Testis (tissue), 3 donors: ENCODE data around the gene TECPR2. TPM values are rescaled to one million over a fixed set of nuclear protein-coding genes. Genes with fewer than 3 reads are reported as not detected.
"Not testable (repeated sequence)": the region's sequence is repeated elsewhere in the genome, so short reads cannot be mapped to it uniquely, and the experiment has no call there.

ENCODE experiments used
- DNase-seq: peaks from one replicate; pipeline ENCODE4 v3.0.0-alpha.2; 2019
- H3K27ac ChIP-seq, 2 donors: fragments of 200-600 bp; sonication (generic); one replicate each; pipeline ENCODE4 v1.5.1; 2019
- H3K27me3 ChIP-seq: fragments of 200-600 bp; sonication (generic); one replicate; pipeline ENCODE4 v1.5.1; 2019
- H3K36me3 ChIP-seq: fragments of 200-600 bp; sonication (generic); one replicate; pipeline ENCODE4 v1.5.1; 2017; ENCODE audit warnings: low read depth; ENCODE audit errors: missing control alignments
- H3K4me1 ChIP-seq: fragments of 200-600 bp; sonication (generic); one replicate; pipeline ENCODE4 v1.5.1; 2019
- H3K4me3 ChIP-seq, 2 donors: fragments of 200-600 bp; sonication (generic); one replicate each; pipeline ENCODE4 v1.5.1; 2017 to 2019
- H3K9me3 ChIP-seq: fragments of 200-600 bp; sonication (generic); one replicate; pipeline ENCODE4 v1.5.1; 2017
- POLR2A ChIP-seq: fragments of 450-650 bp; IDR thresholded peaks from one replicate; pipeline ENCODE4 v1.6.1; 2017; ENCODE audit warnings: antibody characterized with exemption, mild to moderate bottlenecking, moderate library complexity
- WGBS, 2 donors: methylation state at CpG; one replicate each; pipeline ENCODE4 v1.1.5; 2018; 5-methylcytosine and 5-hydroxymethylcytosine counted together
- intact Hi-C: fragments of 100-400 bp; cut with DNase I; formaldehyde crosslinking; loops from one replicate; pipeline ENCODE4 v1.15.1; 2023; ENCODE audit warnings: low total_unique reads
- polyA plus RNA-seq: library from polyadenylated mRNA; stranded (reverse); fragments of 350-450 nt; fragmentation: Illumina TruSeq; extraction: RNeasy Lipid Tissue Mini Kit (QIAGEN cat#74804); gene quantifications from one replicate; pipeline ENCODE4 v1.2.3, GENCODE V29; 2014; ENCODE audit warnings: low read depth, low replicate concordance; ENCODE audit not compliant: insufficient read depth
- total RNA-seq, 2 donors: library from RNA; depleted of rRNA; stranded (reverse); fragments of >200 nt; gene quantifications; one replicate each; pipeline ENCODE4 v1.2.3, GENCODE V29; 2016
- TF ChIP-seq, protein P1 (sequence below), 3 experiments: fragments of 450-650 bp in 2 of 3; fragments of 200-600 bp in 1 of 3; sonication (generic) in 1 of 3; IDR thresholded peaks; one replicate each; pipeline ENCODE4 v1.5.1; 2016 to 2019; ENCODE audit warnings: antibody characterized with exemption in 3 of 3, mild to moderate bottlenecking in 2 of 3, moderate library complexity in 1 of 3

Gene TECPR2
- total and polyA plus RNA-seq, 3 donors from 2014 or later: 43.4 to 65.9 (median 43.6) TPM

DNA sequence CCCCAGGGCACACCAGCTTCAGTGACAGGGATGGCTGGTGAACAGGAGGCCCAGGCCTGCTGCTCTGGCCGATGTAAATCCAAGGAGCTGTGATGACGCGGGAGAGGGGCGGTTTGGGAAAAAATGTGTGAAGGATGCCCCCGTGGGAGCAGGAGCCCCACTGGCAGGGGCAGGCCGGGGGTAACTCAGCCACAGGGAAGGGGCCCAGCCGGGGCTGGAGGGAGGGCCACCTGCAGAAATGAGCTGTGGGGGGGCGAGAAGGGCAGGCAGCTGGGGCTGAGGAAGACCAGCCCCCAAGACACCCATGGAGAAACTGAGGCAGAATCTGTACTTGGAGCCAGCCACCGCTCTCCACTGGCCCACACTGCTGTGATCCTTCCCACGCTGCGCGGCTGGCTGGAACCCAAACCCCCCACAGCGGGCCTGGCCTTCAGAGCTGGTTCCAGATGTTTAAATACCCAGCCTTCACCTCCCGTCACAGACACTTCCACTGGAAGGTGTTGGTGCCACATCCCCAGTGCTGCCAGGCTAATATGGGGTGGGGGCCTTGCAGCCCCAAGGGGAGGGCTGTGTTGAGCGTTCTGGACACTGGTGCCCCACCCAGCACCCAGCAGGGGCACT, 175.3 kb downstream of the TECPR2 start:
- Histone ChIP-seq H3K4me1 (peaks cover 15% of the 10 kb centered on the region), H3K27me3 (no peaks in the 10 kb centered on the region), H3K36me3 (no peaks in the 10 kb centered on the region), H3K4me3 (no peak overlapping the region), H3K9me3 (no peaks in the 10 kb centered on the region), H3K27ac (no peak overlapping the region)
- intact Hi-C loops: no loop called here
- TF ChIP-seq POLR2A: no peak
- TF ChIP-seq, protein P1, sequence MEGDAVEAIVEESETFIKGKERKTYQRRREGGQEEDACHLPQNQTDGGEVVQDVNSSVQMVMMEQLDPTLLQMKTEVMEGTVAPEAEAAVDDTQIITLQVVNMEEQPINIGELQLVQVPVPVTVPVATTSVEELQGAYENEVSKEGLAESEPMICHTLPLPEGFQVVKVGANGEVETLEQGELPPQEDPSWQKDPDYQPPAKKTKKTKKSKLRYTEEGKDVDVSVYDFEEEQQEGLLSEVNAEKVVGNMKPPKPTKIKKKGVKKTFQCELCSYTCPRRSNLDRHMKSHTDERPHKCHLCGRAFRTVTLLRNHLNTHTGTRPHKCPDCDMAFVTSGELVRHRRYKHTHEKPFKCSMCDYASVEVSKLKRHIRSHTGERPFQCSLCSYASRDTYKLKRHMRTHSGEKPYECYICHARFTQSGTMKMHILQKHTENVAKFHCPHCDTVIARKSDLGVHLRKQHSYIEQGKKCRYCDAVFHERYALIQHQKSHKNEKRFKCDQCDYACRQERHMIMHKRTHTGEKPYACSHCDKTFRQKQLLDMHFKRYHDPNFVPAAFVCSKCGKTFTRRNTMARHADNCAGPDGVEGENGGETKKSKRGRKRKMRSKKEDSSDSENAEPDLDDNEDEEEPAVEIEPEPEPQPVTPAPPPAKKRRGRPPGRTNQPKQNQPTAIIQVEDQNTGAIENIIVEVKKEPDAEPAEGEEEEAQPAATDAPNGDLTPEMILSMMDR (IDR thresholded peaks at IDR 0.05): no peak
- DNase-seq: no peak
- WGBS, 2 donors: 63 to 86% methylated on average over 7 to 15 of the region's 15 CpGs

DNA sequence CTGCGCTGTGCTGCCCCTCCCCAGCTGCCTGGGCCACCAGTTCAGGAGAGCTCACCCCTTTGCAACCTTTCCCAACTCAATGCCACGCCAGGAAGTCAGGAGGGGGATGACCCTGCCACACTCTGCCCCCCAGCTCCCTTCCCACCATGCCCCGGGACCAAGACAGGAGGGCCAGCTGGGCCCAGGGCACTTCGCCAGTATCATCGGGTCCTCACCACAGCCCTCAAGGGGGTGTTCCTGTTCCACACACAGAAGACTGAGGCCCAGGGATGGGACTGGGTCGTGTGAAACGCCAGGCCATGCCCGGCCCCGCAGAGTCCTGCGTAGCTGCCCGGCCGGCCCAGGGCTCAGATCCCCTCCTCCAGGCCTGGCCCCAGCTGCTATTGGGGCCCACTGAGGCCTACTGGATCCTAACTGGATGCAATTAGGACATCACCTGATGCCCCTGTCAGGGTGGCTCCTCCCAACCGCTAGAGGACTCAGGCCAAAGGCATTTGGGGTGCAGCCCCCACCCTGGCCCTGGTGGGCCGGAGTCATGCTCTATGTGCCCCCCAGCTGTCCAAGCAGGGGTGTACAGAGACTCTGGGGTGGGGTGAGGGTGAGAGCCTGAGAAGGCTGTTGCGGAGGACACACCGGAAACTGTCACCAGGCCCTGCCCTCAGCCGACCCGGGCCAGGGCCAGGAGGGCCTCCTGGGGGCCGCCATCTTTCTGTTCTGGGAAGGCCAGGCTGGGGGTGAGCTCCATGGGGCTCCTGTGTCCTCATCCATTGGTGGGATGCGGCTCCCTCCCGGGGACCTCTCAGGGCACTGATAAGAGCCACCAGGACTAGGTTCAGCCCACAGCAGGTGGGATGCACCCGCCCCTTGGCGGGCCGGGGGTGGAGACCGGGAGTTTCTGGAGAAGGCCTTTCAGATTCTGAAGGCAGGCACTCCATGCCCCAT, 176.1 kb downstream of the TECPR2 start:
- no peak for DNase-seq
- 57 to 62% methylated on average over 6 to 19 of the region's 25 CpGs for WGBS, 2 donors
- no peaks in the 10 kb centered on the region for H3K9me3 ChIP-seq
- no peaks in the 10 kb centered on the region for H3K36me3 ChIP-seq
- no peak overlapping the region for H3K4me3 ChIP-seq
- no peak for TF ChIP-seq POLR2A
- TF ChIP-seq, protein P1 (IDR thresholded peaks at IDR 0.05): no peak
- H3K4me1 ChIP-seq: peaks cover 15% of the 10 kb centered on the region
- H3K27me3 ChIP-seq: no peaks in the 10 kb centered on the region
- H3K27ac ChIP-seq: no peak overlapping the region
- intact Hi-C loops: no loop called here

DNA sequence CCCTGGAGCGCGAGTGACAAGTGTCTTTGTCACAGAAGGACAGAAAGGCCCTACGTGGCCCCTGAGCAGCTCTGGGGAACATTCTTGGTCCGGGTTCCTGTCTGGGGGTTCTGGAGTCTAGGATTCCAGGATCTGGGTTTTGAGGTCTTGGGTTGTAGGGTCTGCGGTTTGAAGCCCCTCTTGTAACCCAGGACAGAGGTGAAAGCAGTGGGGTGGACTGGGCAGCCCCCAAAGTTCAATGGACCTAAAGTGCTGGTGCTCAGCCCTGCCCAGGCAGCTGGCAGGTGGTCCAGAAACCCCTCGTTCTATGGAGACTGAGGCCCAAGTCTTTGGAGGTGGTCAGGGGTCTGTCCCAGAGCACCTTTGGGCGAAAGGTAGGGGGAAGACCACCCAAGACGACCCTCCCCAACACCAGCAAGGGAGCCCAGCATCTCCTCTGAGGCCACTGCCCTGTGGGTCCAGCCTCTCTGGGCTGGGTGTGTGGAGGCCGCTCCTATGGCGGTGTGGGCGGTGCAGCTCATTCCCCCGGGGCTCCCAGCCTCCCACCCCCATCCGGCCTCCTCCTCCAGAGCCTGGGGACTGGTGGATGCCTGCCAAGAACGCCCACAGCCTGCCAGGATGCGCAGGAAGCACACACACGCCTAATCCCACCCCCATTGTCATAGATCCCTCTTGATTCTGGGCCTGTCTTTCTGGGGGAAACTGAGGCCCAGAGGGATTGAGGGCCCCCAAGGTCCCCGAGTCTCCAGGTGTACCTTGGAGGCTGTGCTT, 177.0 kb downstream of the TECPR2 start:
- WGBS, 2 donors: 60 to 81% methylated on average over 5 to 17 of the region's 17 CpGs
- Histone ChIP-seq H3K4me1 (peaks cover 15% of the 10 kb centered on the region), H3K36me3 (no peaks in the 10 kb centered on the region), H3K4me3 (no peak overlapping the region), H3K27me3 (no peaks in the 10 kb centered on the region), H3K27ac (peak overlapping the region in 1 of 2 donors; percentile 24), H3K9me3 (no peaks in the 10 kb centered on the region)
- TF ChIP-seq POLR2A: no peak
- TF ChIP-seq, protein P1 (IDR thresholded peaks at IDR 0.05): no peak
- intact Hi-C loops: no loop called here
- DNase-seq: peak; percentile 65

DNA sequence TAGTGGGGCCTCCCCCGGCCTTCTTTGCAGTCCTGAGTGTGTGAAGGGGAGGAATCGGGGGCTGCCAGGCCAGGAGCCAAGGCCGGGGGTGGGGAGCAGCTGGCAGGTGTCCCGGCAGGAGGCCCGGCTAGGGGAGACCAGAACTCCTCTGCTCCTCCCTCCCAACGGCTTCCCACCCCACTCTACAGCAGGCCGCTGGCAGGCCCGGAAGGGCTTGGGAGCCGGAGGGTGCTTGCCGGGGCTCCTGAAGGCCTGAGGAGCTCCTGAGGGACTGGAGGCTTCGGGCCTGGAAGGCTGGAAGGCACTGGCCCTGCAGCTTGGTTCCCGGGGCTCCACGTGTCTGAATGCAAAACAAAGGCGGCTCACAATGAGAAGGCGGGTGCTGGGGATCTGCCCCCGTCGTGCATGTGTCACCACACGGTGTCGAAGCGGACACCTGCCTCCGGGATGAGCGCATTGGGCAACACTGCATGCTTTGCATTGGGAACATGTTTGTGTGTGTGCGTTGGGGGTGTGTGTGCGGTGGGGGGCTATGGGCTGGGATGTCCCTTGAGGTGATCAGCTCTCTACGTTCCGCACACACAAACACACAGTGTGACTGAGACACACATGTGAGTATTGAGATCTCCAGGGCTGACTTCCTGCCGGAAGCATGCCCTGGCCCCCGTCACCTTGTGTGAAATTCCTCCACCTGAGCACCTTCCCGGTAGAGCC, 177.7 kb downstream of the TECPR2 start:
- 48 to 50% methylated on average over 15 to 29 of the region's 29 CpGs for WGBS, 2 donors
- TF ChIP-seq, protein P1 (IDR thresholded peaks at IDR 0.05): no peak
- no peak for TF ChIP-seq POLR2A
- intact Hi-C loops: no loop called here
- peaks cover 15% of the 10 kb centered on the region for H3K4me1 ChIP-seq
- H3K27me3 ChIP-seq: no peaks in the 10 kb centered on the region
- DNase-seq: no peak
- no peaks in the 10 kb centered on the region for H3K9me3 ChIP-seq
- H3K27ac ChIP-seq: peak overlapping the region in 1 of 2 donors; percentile 24
- H3K4me3 ChIP-seq: no peak overlapping the region
- no peaks in the 10 kb centered on the region for H3K36me3 ChIP-seq

DNA sequence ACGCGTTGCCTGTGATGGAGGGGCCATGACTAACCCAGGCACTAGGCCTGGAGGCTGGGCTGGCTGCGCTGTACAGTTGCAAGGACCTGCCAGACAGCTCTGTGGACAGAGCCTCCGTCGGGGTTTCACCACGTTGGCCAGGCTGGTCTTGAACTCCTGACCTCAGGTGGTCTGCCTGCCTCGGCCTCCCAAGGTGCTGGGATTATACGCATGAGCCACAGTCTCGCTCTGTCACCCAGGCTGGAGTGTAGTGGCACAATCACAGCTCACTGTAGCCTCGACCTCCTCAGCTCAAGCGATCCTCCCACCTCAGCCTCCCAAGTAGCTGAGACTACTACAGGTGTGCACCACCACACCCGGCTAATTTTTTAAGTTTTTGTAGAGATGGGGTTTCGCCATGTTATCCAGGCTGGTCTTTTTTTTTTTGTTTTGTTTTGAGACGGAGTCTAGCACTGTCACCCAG, 178.3 kb downstream of the TECPR2 start:
- intact Hi-C loops, H3K27me3 ChIP-seq, H3K36me3 ChIP-seq, H3K9me3 ChIP-seq, DNase-seq, H3K4me3 ChIP-seq, H3K27ac ChIP-seq: not testable (repeated sequence)
- H3K4me1 ChIP-seq: peaks cover 15% of the 10 kb centered on the region
- WGBS, 2 donors: 89 to 98% methylated on average over 7 to 14 of the region's 14 CpGs
